ENCODE measurements around the gene POTEF.
"Not testable (repeated sequence)": the region's sequence is repeated elsewhere in the genome, so short reads cannot be mapped to it uniquely, and the experiment has no call there.

The POTEF gene

DNA sequence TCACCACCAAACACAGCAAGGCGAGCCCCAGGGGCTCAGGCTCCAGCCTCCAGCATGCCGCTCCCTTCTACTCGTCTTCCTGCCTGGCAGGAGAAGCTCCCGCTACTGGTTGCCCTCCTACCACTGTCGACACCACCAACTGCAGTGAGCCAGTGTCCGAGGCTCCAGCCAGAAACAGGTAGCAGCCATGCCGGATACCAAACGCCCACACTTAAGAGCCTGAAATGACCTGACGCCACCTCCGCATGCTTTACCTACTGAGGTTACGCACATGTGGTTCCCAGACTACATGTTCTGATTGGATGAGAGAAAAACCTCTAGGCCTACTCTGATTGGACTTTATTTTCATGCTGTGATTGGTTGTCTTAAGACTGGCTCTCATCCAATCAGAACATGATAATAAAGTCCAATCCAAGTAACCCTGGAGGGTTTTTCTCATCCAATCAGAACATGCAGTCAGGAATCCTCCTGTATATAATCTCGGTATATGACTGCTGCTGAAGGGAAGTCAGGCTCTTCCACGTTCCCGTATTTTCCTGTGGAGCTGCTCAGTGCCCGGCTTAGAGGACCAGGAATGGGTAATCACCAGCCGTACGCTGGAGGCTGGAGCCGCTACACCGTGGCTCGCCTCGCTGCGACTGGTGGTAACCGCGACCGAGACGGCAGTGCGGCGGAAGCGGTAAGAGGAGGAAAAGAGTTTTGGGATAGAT is at the start of gene POTEF:
Gene POTEF (minus strand): TSS at position 103 of the 710 bp plus-strand sequence. CDS start 8,707 bp downstream, outside the sequence.
- DNase-seq (ENCODE audit: low read depth, low spot score) = peak; percentile 55

- not testable (repeated sequence) for DNase-seq (ENCODE audit: low read depth, low spot score)
Measured at GRCh38 chr2:130174866-130175265, 45.8 kb upstream of the POTEF start.

DNA sequence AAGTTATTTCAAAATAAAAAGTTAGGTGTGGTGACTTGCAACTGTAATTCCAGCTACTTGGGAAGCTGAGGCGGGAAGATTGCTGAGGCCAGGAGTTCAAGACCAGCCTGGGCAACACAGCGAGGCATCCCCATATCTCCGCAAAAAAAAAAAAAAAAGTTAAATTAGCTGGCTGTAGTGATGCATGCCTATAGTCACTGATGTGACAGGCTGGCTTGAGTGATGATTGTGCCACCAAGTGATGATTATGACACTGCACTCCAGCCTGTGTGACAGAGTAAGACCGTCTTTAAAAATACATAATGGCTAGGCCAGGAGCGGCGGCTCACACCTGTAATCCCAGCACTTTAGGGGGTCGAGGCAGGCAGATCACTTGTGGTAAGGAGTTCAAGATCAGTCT is 40.9 kb upstream of the POTEF start:
- DNase-seq (ENCODE audit: low read depth, low spot score) = no peak

GRCh38 chr2:130169163-130169562 is 40.1 kb upstream of the POTEF start:
- not testable (repeated sequence) for DNase-seq (ENCODE audit: low read depth, low spot score)

DNA sequence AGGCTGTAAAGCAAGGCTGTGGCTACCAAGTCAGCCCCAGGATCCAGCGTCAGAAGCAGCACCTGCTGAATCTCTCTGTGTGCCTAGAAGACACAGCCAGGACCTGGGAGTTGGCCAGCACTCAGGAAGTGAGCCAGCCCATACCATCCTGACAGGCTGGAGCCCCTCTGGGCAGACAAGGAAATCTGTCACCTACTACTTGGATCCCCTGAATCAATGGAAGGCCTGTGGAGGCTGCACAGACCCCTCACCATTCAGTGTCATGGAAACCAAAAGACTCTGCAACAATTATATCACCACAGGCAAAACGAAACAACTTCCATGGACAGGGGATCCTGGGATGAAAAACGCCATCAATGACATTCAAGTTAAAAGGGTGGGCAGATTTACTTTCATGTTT is 37.6 kb upstream of the POTEF start:
- DNase-seq (ENCODE audit: low read depth, low spot score) = not testable (repeated sequence)

- no peak for DNase-seq (ENCODE audit: low read depth, low spot score)
Measured at GRCh38 chr2:130165293-130166016, 36.4 kb upstream of the POTEF start.

- no peak for DNase-seq (ENCODE audit: low read depth, low spot score)
Measured at GRCh38 chr2:130162968-130163367, 33.9 kb upstream of the POTEF start.

DNA sequence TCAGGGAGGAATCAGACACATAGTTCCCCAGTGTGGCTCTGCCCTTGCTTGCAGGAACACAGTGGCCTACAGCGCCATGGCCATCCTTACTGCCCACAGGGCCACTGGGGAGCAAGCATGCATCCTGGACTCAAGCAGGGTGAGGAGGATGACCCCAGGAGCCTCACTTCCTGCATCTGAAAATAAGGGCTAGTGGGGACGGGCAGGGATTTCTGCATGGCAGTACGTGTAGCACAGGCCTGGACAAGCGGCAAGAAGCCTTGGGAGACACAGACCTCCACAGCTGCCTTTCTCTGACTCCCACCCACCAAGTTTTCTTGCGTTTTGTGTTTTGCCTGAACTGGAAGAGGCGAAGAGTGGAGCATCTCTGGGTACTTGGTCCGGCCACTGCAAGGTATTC is 33.5 kb upstream of the POTEF start:
- DNase-seq (ENCODE audit: low read depth, low spot score) = not testable (repeated sequence)

DNA sequence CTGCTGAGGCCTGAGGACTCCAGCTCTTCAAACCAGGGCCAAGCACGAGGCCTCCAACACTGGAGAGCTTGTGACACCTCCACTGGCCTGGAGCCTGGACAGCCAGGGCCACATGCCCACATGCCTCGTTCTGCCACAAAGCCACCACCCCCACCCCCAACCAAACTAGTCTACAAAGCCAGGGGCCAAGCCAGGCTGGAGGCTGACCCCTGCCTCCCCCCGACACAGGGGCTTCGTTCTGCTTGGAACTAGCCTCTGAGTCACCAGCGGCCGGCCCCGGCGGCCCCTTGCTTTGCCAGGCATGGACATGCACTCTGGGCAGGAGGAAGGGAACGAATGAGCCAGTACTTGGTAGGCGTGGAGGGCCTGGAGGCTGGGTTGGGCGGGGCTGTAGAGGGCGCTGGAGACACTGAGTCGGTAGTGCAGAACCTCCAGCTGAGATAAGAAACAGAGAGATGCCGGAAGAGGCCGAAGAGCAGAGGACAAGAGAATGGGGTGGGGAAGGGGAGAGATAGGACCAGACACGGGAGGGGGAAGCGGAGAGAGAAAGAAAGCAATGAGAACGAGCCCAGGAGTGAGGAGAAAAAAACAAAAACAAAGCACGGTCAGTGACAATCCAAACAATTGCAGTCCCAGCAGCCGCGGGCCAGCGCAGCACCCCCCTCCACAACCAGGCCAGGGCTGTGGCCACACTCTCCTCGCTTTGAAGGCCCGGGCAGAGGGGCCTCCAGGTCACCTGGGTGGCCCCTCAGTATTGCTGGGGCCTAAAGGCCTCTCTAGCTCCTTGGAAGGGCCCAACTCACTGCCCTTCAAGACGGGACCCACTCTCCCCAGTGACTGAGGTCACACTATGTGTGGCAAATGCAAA is 32.0 kb upstream of the POTEF start:
- DNase-seq (ENCODE audit: low read depth, low spot score) = peak; percentile 79

GRCh38 chr2:130160131-130160530 is 31.1 kb upstream of the POTEF start:
- no peak for DNase-seq (ENCODE audit: low read depth, low spot score)

DNA sequence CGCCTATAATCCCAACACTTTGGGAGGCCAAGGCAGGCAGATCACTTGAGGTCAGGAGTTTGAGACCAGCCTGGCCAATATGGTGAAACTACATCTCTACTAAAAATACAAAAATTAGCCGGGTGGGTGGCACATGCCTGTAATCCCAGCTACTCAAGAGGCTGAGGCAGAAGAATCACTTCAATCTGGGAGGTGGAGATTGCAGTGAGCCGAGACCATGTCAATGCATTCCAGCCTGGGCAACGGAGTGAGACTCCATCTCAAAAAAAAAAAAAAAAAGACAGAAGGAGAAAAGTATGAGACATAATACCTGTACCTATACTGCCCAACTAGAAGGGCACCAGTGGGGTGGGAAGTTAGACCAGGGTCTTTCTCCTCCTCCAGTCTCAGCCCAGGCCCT is 30.4 kb upstream of the POTEF start:
- not testable (repeated sequence) for DNase-seq (ENCODE audit: low read depth, low spot score)

DNA sequence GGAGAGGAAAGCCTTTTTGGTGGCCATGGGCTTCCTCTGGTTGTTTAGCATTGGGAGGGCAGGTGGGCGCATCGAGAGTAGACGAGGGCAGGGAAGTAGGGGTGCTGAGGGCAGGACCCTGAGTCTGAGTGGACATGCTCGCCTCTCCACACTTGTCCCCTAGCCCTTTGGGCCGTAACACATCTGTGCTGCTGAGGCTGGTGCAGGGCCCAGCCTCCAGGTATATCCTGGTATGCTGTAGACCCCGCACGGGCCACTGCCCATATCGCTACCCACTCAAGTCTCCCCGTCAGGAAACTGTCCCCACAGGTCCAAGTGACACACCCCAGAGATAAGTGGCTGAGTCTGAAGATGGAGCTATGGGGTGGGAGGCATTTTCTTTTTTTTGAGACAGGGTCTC is 29.6 kb upstream of the POTEF start:
- no peak for DNase-seq (ENCODE audit: low read depth, low spot score)

DNA sequence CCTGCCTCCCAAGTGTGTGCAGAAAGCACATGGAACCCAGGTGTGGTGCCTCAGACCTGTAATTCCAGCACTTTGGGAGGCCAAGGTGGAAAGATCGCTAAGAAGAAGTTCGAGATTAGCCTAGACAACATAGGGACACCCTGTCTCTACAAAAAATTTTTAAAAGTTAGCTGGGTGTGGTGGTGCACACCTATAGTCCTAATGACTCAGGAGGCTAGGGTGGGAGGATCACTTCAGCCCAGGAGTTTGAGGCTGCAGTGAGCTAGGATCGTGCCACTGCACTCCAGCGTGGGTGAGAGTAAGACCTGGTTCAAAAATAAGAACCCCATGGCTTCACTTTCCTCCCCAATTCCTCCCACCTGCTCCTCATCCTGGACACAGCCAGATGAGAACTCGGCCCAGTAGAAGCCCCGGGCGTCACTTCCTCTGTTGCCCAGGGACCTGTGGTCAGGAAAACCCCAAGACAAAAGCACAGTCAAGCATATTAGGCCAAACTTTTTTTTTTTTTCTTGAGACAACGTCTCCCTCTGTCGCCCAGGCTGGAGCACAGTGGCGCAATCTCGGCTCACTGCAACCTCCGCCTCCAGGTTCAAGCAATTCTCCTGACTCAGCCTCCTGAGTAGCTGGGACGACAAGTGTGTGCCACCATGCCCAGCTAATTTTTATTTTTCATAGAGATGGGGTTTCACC is 28.9 kb upstream of the POTEF start:
- not testable (repeated sequence) for DNase-seq (ENCODE audit: low read depth, low spot score)

DNA sequence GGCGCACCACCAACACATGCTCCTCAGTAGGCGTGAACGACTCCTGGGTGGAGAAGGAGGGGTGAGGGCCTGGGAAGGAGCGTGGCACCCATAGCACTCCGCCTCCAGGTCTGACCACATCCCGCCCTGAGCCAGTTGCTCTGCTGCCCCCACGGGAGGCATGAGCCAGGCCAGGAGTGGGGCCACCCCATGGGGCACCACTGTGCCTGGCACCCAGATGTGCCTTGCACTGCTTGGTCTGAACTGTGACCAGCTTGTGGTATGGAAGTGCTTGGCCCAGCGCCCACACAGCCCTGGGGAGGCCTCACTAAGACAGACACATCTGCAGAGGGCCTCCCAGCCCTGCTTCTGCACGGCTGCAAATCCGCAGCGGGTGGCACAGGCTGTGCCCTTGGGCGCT is 28.3 kb upstream of the POTEF start:
- not testable (repeated sequence) for DNase-seq (ENCODE audit: low read depth, low spot score)

DNA sequence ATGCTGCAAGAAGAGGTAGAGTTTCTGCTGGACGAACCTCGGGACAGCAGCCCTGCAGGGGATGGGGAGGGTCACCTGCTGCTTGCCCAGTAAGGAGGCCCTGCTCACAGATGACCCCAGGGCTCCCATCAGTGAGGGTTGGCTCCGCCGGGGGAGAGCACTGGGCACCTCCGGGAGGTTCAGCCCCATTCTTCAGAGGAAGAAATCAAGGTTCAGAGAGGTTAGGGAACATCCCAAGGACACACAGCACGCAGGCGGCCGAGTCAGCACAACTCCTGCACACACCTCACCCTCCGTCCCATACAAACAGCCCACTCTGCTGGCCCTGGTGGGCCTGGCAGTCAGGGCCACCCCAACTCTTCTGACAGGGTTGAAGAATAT is 27.6 kb upstream of the POTEF start:
- no peak for DNase-seq (ENCODE audit: low read depth, low spot score)

DNA sequence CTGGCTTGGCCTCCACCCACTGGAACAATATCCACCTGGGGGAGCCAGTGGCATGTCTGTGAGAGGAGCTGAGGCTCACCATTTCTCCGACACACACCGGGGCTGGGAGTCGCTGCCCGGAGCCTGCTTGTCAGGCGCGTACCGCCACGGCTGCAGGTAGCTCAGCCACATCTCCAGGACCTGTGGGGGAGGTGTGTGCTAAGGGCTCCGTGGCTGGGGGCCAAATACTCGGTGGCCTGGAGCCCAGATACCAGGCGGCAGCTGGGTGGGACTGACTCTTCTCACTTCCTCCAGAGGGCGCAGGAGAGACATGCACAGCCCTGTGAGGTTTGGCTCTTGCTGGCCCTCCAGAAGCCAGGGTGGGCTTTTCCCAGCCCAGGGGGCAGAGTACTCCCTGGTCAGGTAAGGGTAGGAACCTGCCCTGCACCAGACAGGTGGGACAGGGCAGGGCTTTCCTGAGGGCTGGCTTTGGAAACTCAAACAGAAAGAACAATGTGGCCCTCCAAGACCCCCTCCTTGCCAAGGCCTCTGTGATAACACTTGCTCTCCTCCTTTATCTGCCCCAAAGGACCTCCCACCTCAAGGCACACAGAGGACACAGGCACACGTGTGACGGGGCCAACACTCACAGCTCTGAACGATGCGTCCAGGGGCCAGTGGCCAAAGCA is 27.1 kb upstream of the POTEF start:
- DNase-seq (ENCODE audit: low read depth, low spot score) = peak; percentile 76

- DNase-seq (ENCODE audit: low read depth, low spot score) = no peak
Measured at GRCh38 chr2:130154773-130155765, 26.0 kb upstream of the POTEF start.

DNA sequence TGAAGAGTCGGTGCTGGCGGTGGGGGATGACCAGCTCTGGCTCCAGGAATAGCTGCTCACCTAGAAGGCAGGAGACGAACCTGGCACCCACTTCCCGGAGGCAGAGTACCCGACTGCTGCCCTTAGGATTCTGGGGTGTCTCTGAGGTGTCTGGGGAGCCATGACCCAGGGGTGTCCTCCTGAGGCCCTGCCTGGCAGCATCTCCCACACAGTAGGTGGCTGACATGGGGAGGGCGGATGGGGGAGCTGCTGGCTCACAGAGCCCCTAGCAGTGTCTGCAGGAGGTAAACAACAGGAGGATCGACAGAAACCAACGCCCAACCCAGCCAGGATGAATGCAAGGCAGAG is 25.4 kb upstream of the POTEF start:
- not testable (repeated sequence) for DNase-seq (ENCODE audit: low read depth, low spot score)

DNA sequence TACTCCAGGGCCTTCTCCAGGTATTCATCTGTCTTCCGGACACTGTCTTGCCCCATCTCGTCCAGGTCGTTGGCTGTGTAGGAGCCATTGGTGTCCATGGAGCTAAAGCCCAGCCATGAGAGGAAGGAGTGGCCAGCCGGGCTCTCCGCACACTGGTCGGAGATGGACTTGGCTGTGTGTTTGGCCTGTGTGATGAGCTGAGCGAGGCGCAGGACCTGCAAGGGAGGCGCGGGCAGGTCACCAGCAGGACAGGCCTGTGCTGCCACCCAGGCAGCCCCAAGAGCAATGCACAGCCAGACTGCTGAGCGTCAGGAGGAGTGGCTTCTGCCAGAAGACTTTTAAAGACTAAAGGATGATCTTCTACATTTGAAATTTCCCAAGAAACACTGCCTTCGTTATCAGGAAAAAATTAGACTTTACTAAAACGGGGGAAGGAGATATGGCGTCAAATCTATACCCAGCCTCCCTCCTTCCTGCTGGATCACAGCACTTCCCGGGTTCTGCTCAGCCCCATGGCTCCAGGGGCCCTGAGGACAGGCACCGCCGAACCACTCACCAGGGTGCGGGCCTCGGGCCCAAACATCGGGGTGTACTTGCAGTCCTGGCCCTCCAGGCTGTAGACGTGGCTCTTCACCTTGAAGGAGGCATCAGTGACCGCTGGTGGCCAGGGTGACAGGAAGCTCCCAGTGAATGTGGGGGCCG is 24.9 kb upstream of the POTEF start:
- DNase-seq (ENCODE audit: low read depth, low spot score) = not testable (repeated sequence)

Data from ELF-1 (cell line).